HG02938 (cell line): Measurements from ENCODE around the gene TPRX2.
"Not testable (repeated sequence)": the region's sequence is repeated elsewhere in the genome, so short reads cannot be mapped to it uniquely, and the experiment has no call there.

ENCODE experiments used
- ATAC-seq: cut with Tn5 transposase; IDR thresholded peaks from one replicate; pipeline ENCODE4 v1.9.1; 2021; ENCODE audit warnings: mild to moderate bottlenecking, moderate library complexity; ENCODE audit not compliant: unreplicated experiment

Gene TPRX2

DNA sequence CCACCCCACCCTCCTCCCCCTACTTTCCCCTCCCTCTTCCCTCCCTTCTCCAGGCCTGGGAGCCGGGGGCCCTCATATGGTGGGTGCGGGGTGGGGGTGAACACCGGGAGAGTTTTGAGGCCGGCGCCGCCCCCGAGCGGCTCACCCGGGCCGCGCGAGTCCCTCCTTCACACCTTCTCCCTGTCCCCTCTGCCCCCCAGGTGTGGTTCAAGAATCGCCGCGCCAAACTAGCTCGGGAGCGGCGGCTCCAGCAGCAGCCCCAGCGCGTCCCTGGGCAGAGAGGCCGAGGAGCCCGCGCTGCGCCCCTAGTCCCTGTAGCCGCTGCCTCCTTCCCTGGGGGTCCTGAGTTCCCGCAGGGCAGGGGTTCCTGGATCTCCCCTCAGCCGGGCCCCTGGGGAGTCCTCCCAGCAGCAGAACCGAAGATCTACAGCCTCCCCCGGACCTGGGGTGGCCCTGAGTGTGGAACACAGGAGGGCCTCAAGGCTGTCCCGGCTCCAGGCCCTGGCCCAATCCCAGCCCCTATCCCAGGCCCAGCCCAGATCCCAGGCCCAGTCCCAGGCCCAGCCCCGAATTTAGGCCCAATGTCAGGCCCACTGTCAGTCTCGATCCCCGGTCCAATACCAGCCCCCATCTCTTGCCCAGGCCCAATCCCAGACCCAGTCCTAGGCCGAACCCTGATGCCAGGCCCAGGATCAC, 1.7 kb downstream of the TPRX2 start:
- ATAC-seq: no peak

DNA sequence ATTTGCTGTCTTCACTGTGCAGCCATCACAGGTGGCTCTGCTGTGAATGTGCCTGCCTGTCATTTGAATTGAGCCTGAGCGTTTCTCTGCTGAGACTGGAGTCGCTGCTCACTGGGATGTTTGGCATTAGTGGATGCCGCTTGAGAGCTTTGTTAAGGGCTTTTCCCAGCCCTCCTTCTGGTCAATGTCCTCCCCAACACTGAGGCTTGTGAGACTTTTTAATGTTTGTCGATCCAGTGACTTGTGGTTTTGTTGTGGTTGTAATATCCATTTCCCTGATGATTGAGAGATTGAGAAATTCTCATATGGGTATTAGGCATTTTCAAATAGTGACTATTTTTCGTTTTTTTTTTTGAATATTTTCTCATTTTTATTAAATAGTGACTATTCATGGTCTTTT, 2.6 kb downstream of the TPRX2 start:
- ATAC-seq: no peak

DNA sequence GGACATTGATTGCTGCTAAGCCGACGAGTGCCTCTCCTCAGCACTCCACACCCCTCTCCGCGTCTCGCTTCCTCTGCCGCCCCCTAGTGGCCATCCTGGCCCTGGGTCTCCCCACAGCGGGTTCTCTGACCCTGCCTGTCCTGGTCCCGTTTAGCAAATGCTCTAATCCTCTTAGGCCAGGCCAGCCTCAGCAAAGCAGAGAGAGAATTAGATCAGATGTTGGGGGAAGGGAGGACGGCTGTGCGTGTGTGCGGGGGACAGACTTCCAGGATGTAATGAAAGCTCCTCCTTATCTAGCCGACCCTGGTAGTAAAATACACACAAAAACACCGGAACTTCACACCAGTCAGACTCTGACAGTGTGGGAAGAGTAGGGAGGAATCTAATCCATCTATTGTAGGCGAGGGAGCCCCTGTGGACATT, 4.5 kb downstream of the TPRX2 start:
- no peak for ATAC-seq

DNA sequence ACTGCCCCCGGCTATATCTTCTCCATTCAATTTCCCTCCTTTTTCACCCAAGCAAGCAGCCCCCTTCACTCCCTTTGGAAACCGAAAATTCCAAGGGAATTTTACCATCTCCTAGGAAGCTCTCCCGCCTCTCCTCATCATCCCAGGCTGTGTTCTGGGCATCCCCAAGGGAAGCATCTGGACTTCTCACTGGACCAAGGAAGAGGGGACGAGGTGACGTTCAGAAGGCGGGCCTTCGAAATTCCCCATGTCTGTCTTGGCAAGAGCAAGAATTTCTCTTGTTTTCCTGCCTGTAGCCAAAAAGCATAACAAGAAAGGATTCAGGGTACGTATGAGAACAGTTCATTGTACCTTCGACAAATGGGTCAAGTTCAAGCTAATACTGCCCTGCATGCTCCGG, 6.1 kb downstream of the TPRX2 start:
- ATAC-seq: no peak

DNA sequence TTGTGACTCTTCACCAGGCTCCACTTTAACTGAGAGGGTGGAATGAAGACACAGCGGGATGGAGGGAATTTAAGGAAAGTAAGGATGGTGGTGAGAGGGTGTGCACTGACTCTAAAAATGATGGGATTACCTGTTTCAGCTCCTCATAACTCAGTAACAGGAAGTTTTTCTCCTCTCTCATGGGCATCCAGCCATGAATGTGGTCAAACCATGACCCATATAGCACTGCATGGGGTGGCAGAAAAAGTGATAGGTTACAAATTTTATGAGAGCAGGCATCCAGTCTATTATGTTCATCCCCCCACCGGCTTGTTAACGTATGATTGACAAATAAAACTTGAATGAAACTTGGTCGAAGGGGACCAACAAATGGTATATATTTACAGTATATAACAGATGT, 19.9 kb downstream of the TPRX2 start:
- ATAC-seq: no peak

DNA sequence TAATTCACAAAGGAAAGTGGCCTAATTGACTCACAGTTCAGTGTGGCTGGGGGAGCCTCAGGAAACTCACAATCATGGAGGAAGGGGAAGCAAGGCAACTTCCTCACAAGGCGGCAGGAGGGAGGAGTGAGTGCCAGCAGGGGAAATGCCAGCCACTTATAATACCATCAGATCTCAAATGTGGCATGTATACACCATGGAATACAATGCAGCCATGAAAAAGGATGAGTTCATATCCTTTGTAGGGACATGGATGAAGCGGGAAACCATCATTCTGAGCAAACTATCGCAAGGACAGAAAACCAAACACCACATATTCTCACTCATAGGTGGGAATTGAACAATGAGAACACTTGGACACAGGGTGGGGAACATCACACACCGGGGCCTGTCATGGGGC, 20.4 kb downstream of the TPRX2 start:
- ATAC-seq: not testable (repeated sequence)

DNA sequence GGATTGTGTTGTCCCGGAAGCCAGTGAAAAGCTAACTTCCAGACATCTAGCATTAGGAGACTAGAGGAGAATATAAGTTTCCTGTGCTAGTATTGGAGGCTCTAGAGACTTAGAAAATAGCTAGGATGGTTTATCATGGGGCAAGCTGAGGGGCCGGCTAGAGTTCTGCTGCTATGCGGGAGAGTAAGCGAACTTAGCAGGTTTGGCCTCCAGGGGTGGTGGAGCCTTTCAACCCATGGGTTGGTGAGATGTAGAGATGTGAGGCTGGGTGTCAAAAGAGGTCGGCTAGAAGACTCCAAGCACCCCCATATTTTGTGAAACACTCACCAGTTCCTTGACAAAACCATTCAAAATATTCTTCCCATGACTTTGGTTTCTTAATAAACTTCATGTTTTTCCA, 22.7 kb downstream of the TPRX2 start:
- no peak for ATAC-seq

DNA sequence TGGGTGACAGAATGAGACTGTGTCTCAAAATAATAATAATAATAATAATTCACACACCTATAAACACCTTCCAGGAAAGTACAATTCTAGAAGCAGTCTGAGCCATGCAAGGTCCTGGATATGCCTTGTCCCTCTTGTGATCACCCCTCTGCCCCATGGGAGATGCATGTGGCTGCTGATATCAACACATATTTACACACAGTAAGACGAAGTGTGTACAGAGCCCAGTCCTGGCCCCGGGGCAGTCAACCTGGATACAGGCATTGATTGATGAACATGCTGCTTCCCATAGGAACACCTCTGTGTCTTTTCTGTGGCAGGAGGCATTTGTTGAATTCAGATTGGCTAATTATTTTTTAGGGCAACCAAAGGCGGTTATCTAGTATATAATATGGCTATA, 23.9 kb downstream of the TPRX2 start:
- no peak for ATAC-seq

DNA sequence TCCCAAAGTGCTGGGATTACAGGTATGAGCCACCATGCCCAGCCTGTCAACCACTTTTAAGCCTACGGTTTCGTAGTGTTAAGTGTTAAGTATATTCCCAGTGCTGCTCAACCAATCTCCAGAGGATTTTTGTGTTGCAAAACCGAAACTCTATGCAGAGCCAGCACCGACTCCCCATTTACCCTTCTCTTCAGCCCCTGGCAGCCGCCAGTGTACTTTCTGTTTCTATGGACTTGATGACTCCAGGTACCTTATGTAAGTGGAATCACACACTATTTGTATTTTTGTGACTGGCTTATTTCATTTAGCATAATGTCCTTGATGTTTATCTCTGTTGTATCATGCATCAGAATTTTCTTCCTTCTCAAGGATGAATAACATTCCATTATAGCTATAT, 26.0 kb downstream of the TPRX2 start:
- no peak for ATAC-seq

DNA sequence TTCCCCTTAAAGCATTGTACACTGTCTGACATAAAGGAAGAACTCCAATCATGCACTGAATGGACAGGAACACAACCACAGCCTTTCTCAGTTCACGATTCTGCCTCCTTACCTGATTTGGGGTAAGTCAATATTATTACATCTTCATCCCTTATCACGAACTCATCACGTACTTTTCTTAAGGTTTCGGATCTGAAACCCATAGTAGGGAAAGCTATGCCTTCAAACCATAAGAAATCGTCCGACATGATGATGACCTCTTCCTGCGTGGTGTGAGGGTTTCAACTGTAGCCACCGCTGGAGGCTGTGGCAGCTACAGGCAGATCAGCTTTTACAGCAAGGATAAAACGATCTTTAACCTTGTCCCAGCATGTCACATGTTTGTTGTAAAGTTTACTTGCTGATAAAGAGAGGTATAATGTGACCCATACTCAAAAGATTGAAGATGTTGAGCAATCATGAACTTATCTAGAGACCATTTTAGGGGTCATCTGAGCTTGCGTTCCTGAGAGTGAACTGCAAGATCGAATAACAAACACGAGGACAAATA, 27.1 kb downstream of the TPRX2 start, which contains the start of gene SULT2A1:
SULT2A1 (minus strand) TSS at position 306 of the 550 bp plus-strand sequence; CDS start at position 248, 58 bp downstream.
- ATAC-seq: no peak

DNA sequence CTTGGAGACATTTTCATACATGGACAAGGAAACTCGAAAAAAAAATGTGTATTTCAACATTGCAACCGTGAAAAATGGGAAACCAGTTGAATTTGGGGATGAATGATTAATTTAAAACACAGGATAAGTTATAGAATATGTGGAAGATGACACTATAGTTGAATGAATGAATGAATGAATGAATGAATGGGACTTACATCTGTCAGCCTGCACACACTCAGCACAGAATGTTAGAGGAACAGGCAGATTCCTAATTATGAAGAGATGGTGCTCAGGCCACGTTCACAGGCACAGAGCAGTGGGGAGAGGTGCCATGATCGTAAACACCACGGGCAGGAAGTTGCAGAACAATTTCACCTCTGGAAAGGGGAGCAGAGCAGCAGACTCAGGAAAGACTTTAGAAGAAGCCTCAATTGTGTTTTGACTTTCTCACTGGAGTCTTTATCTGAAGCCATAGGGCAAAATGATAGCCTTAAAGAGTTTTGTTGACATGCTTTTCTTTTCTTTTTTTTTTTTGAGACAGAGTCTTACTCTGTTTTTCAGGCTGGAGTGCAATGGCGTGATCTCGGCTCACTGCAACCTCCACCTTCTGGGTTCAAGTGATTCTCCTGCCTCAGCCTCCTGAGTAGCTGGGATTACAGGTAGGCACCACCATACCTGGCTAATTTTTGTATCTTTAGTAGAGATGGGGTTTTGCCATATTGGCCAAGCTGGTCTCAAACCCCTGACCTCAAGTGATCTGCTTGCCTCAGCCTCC, 32.0 kb downstream of the TPRX2 start:
- no peak for ATAC-seq

DNA sequence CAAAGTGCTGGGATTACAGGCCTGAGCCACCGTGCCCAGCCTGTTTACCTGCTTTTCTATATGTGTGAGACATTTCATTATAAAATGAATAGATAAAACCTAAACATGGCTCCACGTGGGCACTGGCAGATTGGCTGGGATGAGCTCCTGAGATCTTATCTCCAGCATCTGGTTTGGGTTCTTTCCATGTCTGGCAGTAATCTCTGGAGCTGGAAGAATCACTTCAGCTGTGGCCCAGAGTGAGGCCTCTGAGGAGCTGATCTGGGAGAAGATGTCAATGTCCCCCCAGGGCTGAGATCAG, 32.5 kb downstream of the TPRX2 start:
- no peak for ATAC-seq

DNA sequence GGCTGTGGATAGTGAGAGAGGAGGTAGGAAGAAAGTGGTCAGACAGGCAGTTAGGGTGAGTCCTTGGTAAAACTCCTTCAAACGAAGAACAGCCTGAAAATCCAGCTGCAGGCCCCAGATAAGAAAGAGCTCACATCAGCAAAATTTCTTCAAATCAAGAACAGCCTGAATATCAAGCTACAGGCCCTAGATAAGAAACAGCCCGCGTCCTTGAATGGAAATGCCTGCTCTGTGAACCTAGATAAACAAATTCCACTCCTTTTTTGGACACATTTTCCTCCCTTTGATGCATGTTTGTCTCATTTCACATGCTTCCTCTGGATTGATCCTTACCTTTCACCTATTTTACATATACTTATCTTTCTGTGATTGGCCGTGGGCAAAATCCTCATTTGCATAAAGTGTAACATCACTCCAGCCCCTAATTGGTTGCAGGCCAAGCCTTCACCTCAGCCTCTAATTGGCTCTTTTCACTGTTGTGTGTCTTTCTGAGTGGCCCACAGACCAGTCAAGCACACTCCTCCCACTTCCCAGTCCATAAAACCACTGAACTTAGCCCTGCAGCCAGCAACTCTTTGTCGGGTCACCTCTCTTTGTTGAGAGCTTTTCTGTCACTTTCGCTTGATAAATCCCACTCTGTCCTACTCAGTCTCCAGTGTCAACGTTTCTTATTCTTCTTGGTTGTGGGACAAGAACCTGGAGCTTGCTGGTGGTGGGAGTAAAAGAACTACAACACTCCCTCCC, 33.1 kb downstream of the TPRX2 start:
- no peak for ATAC-seq

DNA sequence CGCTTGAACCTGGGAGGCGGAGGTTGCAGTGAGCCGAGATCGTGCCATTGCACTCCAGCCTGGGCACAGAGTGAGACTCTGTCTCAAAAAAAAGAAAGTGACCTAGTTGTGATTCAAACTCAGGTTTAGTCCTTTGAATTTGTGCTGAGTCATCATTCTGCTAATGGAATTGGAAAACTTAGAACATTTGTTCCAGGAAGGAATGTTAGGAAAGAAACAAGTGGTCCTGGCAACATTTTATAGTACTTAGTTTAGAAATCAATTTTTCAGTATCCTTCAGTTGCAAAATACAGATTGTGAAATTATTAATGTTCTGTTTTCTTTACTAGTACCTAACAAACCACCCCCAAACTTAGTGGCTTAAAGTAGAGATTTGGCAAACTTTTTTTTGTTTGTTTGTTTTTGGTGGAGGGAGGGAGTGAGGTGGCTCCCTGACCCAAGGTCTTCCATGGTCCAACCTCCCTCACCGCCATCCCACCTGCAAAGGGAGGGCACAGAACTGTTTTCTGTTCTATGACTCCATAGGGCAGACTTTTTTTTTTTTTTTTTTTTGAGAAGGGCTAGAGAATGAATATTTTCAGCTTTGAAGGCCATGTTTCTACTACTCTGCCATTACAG, 36.2 kb downstream of the TPRX2 start:
- ATAC-seq: no peak

DNA sequence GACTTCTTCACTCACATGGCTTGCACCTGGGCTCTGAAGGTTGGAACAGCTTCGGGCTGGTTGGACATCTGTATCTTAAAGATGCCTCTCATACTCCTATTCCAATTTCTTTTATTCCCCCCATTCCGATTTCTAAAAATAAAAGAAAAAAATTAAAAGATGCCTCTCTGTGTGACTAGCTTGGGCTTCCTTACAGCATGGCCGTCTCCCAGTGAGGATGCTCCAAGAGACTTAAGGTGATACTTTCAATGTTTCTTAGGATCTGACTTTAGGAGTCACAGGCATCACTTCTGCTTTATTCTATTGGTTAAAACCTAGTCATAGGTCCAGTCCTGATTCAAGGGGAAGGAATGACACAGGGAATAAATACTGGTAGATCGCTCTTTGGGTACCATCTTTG, 37.0 kb downstream of the TPRX2 start:
- no peak for ATAC-seq

DNA sequence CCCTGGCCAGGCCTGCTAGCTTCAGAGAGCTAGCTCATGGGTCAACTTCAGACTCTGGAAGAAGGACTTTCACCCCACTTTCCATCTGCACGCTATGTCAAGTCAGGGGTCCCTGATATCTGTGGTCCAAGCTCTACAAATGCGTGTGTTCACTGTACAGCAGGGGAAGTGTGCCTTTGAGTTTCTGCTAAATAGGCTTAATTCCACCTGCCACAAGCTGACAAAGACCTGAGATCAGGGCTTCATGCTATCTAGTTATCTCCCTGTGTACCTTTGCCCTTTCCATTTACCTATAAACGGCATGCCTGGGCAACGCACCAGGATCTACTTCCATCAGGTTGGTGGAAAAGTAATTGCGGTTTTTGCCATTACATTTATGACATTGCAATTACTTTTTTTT, 37.7 kb downstream of the TPRX2 start:
- ATAC-seq: no peak

DNA sequence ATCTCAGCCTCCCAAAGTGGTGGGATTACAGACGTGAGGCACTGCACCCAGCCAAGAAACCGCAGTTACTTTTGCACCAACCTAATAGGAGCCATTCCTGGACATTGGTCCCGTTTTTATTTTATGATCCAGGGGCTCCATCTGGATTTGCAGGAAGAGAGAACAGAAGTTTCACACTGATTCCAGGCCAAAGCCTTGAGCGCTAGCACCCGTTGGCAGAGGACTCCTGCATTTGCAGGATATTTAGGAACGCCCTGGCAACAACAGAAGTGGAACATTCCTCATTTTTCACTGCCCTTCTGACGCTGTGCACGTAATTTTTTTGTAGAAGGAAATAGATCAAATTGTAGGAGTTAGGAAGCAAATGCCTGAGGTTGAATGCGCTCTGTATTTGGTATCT, 38.8 kb downstream of the TPRX2 start:
- ATAC-seq: no peak

DNA sequence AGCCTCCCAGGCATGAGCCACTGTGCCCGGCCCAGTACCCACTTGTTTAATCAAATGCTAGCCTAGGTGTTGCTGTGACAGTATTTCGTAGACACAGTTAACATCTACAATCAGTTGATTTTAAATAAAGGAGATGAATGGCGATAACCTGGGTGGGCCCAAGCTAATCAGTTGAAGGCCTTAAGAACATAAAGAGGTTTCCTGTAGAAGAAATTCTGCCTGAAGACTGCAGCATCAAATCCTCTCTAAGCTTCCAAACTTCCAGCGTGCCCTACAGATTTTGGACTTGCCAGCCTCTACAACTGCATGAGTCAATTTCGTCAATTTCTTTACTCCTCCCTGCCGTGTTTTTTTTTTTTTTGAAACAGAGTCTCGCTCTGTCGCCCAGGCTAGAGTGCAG, 40.3 kb downstream of the TPRX2 start:
- ATAC-seq: no peak

DNA sequence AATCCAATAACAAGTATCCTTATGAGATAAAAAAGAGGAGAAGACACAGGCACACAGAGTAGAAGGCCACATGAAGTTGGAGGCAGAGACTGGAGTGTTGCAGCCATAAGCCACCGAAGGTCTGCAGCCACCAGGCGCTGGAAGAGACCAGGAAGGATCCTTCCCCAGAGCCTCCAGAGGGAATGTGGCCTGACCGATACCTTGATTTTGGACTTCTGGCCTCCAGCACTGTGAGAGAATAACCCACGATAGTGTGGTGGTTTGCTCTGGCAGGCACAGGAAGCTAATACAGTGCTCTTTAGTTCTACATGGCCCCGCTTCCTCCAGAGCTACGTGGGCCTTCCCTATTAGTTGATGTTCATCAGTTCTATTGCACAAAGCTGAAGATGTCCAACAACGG, 42.3 kb downstream of the TPRX2 start:
- ATAC-seq: no peak

DNA sequence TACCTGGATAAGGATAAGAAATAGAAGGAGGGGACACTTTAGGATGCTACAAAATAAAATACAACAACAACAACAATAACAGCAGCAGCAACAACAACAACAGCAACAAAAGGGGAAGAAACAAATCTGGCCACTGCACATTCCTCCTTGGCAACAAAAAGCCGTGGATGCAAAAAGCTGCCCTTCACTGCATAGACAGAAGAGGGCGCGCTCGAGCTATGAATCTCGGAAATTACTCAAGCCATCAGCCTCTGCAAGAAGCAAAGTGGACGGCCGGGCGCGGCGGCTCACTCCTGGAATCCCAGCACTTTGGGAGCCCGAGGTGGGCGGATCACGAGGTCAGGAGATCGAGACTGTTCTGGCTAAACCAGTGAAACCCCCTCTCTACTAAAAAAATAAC, 50.3 kb downstream of the TPRX2 start:
- ATAC-seq: not testable (repeated sequence)

DNA sequence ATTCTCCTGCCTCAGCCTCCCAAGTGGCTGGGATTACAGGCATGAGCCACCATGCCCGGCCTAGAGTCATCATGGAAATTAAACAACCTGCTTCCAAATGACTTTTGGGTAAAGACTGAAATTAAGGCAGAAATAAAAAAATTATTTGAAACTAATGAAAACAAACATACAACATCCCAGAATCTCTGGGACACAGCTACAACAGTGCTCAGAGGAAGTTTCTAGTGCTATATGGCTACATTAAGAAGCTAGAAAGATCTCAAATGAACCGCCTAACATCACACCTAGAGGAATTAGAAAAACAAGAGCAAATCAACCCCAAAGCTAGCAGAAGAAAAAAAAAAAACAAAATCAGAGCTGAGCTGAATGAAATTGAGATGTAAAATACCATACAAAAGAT, 51.2 kb downstream of the TPRX2 start:
- ATAC-seq: not testable (repeated sequence)
